Activated T-cell treated with anti-CD3 and anti-CD28 coated beads, Interleukin-2, amount 50 U/mL, for 4 hours (primary cell): ENCODE results near the gene THBS2. TPM values are rescaled to one million over a fixed set of nuclear protein-coding genes. Genes with fewer than 3 reads are reported as not detected.
"Not testable (repeated sequence)": the region's sequence is repeated elsewhere in the genome, so short reads cannot be mapped to it uniquely, and the experiment has no call there.

Experiments used
- ATAC-seq, 2 donors: fragments of 200-7000 bp; cut with Tn5 transposase; one replicate each; pipeline ENCODE4 v1.10.0; 2021
- DNase-seq: peaks from one replicate; pipeline ENCODE4 v3.0.0-alpha.2; 2020
- H3K27me3 Mint-ChIP-seq: one replicate; pipeline ENCODE4 v1.8.0; 2021; ENCODE audit warnings: low read depth, mixed read lengths
- H3K36me3 Mint-ChIP-seq: one replicate; pipeline ENCODE4 v1.8.0; 2022; ENCODE audit warnings: mixed read lengths; ENCODE audit not compliant: insufficient read depth
- H3K4me1 Mint-ChIP-seq: one replicate; pipeline ENCODE4 v1.8.0; 2021; ENCODE audit warnings: low read depth, mixed read lengths
- H3K4me3 Mint-ChIP-seq: one replicate; pipeline ENCODE4 v1.8.0; 2021; ENCODE audit warnings: mild to moderate bottlenecking, moderate library complexity, mixed read lengths
- H3K9me3 Mint-ChIP-seq: one replicate; pipeline ENCODE4 v1.8.0; 2021; ENCODE audit warnings: mixed read lengths
- total RNA-seq, 3 donors: library from RNA; stranded (reverse); gene quantifications; one replicate each; pipeline ENCODE4 v1.2.1, GENCODE V29; 2021

The THBS2 gene
- total RNA-seq: under 1 TPM in 2 of 3 donors, not detected in 1; 0.05 to 0.18 TPM

DNA sequence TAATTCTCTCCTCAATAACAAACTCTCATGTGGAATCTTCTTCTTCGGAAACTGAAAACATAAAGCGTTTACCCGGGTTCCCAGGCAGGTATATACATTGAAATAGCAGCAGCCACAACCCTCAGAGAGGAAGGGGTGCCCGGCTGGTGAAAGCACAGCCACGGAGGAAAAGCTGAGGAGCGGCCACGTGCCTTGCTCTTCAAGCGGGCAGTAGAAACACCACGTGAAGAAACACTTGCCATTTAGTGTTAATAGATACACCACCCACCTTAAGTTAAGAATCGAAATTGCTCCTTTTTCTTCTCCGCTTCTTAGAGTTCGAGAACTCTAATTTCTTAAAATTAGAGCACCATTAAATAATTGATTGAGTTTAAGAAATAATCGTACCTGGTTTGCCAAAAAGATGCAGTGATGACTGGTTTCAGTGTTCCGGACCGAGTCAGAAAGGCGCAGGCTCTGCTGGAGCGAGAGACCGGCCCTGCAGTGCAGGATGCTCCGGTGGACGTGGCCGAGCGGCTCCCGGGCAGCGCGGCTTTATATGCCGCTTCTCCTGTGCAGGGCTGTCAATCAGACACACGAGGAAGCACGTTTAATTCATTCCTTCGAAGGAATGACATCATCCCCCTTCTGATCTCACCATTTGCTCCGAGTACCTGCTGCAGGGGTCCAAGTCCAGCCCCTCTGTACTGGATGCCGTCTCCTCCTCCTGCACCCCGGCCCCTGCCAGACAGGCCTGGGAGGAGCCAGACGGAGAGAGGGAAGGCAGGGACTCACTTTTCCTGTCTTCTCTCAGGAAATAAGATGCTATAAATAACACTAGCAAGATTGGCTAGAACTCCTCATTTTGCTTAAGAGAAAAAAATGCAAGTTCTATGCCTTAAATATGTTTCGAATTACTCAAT is at the start of gene THBS2:
THBS2 (minus strand) TSS at position 510 of the 902 bp plus-strand sequence. CDS start 3,062 bp downstream, outside the sequence.
- Mint-ChIP-seq H3K9me3 (no peaks in the 10 kb centered on the region), H3K4me1 (peaks cover 16% of the 10 kb centered on the region)
- DNase-seq: no peak

DNA sequence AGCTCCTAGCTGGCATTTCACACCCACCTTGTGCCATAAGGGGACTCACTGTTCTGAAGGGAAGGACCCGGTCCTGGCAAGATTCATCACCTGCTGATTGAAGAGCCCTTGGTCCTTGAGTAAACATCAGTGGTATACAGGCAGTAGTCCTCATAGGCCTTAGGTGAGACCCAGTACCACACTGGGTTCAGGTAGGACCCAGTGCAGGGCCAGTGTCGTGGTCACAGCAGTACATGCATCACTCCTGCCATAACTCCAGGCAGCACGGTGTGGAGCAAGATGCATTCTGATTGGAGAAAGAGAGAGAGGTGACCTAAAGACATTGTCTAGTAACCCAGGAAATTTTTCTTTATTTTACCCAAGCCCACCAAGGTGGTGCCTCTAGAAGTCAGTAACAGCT is 49.1 kb upstream of the THBS2 start:
- no peaks in the 10 kb centered on the region for H3K4me1 Mint-ChIP-seq
- no peaks in the 10 kb centered on the region for H3K36me3 Mint-ChIP-seq
- DNase-seq (no peak), ATAC-seq (no peak)
- H3K27me3 Mint-ChIP-seq: peaks cover 15% of the 10 kb centered on the region
- peaks cover 11% of the 10 kb centered on the region for H3K9me3 Mint-ChIP-seq
- H3K4me3 Mint-ChIP-seq: no peak overlapping the region

More for the DNA sequence above, at the start of gene THBS2:
- Mint-ChIP-seq H3K27me3 (peaks cover 62% of the 10 kb centered on the region), H3K36me3 (no peaks in the 10 kb centered on the region), H3K4me3 (peak within 1 kb of the TSS; percentile 30)
- ATAC-seq: no peak

DNA sequence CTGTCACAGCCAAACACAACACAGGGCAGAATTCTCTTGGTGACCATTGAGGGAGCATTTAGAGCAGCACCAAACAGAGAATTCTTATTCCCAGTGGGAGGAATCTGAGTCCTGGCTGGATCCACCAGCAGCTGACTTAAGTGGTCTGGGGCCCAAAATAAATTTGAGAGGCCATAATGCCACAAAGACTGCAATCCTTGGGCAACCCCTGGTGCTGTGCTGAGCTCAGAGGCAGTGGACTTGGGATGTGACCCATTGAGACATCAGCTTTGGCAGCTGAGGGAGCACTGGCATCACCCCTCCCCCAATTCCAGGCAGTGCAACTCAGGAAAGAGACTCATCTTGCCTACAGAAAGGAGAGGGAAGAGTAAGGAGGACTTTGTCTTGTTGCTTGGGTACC is 48.6 kb upstream of the THBS2 start:
- no peak for ATAC-seq
- Mint-ChIP-seq H3K4me3 (no peak overlapping the region), H3K27me3 (peaks cover 15% of the 10 kb centered on the region), H3K4me1 (no peaks in the 10 kb centered on the region), H3K9me3 (peaks cover 11% of the 10 kb centered on the region), H3K36me3 (no peaks in the 10 kb centered on the region)
- no peak for DNase-seq

DNA sequence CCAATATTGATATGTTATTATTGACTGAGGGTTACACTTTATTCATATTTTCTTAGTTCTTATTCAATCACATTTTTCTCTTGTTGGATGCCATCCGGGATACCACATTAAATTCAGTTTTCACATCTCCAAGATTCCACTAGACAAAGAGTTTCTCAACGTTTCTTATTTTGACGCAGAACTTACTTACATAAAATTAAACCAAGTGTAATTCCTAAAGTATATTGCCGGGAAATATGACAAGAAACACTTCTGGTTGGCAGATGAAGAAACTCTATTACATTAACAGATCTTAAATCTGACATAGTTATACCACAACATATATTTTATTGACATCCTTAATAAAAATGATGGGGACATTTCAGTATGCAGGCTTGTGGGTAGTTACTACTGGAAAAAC is 47.3 kb upstream of the THBS2 start:
- Mint-ChIP-seq H3K4me3 (no peak overlapping the region), H3K36me3 (no peaks in the 10 kb centered on the region), H3K9me3 (peaks cover 11% of the 10 kb centered on the region), H3K4me1 (no peaks in the 10 kb centered on the region), H3K27me3 (peaks cover 20% of the 10 kb centered on the region)
- ATAC-seq: no peak
- DNase-seq: no peak

DNA sequence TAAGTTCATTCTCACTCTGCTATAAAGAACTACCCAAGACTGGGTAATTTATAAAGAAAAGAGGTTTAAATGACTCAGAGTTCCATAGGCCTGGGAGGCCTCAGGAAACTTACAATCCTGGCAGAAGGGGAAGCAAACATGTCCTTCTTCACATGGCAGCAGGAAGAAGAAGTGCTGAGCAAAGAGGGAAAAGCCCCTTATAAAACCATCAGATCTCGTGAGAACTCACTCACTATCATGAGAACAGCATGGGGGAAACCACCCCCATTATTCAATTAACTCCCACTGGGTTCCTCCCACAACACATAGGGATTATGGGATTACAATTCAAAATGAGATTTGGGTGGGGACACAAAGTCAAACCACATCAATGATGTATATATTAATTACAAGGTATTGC is 45.0 kb upstream of the THBS2 start:
- DNase-seq, H3K9me3 Mint-ChIP-seq, H3K36me3 Mint-ChIP-seq, ATAC-seq, H3K4me3 Mint-ChIP-seq, H3K4me1 Mint-ChIP-seq: not testable (repeated sequence)
- peaks cover 14% of the 10 kb centered on the region for H3K27me3 Mint-ChIP-seq

DNA sequence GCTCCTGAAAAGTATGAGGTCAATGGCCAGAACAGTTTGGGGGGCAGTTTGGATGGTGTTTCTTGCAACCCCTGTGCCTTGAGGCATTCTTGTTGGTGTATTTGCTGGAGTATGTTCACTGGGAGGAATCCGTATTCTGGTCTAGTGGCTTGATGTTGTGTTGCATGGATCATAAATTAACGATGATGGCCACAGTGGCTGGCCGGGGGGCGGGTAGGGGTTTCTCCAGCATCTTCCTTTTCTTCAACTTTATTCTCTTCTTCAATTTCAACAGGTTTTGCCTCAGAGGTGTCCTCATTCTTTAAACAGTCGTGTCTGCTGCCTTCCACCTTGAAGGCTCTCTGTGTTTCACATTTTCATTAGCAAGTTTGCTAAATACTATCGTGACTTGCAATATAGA is 43.0 kb upstream of the THBS2 start:
- Mint-ChIP-seq H3K27me3 (peaks cover 10% of the 10 kb centered on the region), H3K4me3 (no peak overlapping the region), H3K9me3 (no peaks in the 10 kb centered on the region), H3K4me1 (no peaks in the 10 kb centered on the region), H3K36me3 (no peaks in the 10 kb centered on the region)
- DNase-seq: no peak
- ATAC-seq: no peak

DNA sequence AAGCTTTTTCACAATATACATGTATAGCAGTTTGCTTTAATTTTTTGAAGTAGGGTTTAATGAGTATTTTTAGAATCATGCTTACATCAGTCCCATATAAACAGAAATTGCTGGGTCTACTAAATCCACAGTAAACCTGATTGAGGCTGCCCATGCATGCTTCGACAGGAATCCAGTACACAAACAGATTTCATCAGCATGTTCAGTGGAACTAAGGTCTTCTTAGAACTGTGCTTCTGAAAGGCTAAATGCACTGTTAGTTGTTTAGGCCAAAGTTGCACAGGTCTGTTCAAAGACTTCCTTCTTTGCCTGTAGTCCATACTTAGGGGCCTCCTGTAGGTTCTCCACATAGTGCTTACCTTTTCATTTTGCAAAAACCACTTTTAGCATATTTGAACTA is 42.5 kb upstream of the THBS2 start:
- no peaks in the 10 kb centered on the region for H3K4me1 Mint-ChIP-seq
- no peaks in the 10 kb centered on the region for H3K36me3 Mint-ChIP-seq
- DNase-seq: no peak
- H3K27me3 Mint-ChIP-seq: peaks cover 12% of the 10 kb centered on the region
- ATAC-seq: no peak
- H3K4me3 Mint-ChIP-seq: no peak overlapping the region
- H3K9me3 Mint-ChIP-seq: no peaks in the 10 kb centered on the region

DNA sequence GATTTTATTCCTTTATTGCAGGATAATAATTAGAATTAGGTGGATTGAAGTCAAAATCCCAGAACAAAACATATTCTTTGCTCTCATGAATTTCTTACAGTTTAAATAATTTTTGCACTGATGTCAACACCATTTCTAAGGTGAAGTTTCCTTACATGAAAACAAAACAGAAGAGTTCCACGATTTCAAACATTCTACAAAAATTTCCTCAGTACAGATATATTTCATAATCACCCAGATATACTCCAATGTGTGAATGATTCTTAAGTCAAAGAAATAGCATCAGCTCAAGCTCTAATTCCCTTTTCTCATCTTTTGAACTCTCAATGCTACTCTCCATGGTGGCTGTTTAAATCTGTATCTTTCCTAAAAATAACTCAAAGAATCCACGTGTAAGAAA is 39.5 kb upstream of the THBS2 start:
- H3K36me3 Mint-ChIP-seq: no peaks in the 10 kb centered on the region
- peaks cover 10% of the 10 kb centered on the region for H3K27me3 Mint-ChIP-seq
- no peak for ATAC-seq
- no peak for DNase-seq
- no peaks in the 10 kb centered on the region for H3K4me1 Mint-ChIP-seq
- H3K9me3 Mint-ChIP-seq: no peaks in the 10 kb centered on the region
- no peak overlapping the region for H3K4me3 Mint-ChIP-seq

DNA sequence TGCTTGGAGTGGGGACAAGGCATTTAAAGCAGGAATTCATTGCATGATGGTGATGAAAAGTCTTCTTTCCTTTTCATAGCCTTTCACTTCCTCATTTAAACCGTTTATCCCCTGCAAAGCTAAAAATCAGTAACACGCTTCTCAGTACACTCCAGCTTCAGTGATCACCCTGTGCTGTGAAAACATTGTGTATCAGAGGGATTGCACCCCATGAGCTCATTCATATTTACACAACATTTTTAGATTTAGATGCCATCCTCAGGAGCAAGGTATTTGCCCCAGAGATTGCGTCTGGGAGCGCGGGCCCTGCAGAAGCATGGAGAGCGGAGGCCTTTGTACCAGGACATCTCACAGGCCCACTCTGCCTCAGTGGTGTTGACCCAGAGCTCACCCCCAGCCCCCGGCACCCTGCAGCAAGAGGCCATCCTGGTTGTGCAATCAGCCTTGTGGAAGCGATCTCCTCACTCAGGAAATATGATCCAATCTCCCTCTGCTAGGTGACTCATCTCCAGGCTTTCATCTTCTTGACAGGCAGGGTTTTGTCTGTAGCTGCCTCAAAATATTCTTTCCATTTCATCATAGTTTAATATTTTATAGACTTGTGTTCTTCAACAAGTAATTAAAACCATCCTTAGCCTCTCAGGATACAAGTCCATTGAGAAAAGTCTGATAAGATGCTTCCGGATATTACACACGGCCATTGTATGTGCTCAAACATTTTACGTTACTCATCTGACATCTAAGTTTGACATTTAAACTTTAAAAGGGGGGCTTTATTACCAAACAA is 38.9 kb upstream of the THBS2 start:
- Mint-ChIP-seq H3K4me3 (no peak overlapping the region), H3K27me3 (peaks cover 12% of the 10 kb centered on the region), H3K9me3 (no peaks in the 10 kb centered on the region), H3K4me1 (no peaks in the 10 kb centered on the region), H3K36me3 (no peaks in the 10 kb centered on the region)
- ATAC-seq: no peak
- no peak for DNase-seq

DNA sequence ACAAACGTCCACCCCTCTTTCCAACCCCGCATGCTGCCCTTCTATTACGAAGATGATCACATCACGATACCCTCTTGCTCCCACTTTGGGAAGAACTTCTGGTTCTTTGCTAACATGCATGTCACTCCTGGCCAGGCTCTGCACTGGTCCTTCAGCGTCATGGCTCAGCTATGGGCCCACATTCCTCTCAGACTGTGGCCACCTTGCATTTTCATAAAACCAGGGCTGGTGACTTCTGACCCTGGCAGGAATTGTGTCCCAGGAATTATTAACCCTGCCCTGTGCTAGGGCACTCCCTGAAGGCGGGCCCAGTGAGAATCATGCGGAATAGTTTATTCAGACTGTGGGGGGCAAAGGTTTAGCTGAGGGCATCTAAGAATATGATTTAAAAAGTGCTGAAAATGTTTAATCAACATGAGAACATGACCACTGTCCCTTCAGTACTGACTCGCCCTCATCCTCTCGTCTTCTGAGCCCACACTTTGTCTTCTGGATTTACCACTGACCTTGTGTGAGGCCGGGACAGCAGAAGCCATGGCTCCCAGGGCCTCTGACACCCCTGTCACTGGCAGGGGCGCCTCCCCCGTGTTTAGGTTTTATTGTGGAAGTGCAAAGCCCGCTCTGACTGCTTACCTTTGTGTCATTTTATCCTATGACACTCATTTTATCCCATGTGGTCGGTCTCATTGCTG is 38.1 kb upstream of the THBS2 start:
- Mint-ChIP-seq H3K27me3 (peaks cover 12% of the 10 kb centered on the region), H3K36me3 (no peaks in the 10 kb centered on the region), H3K9me3 (no peaks in the 10 kb centered on the region), H3K4me1 (no peaks in the 10 kb centered on the region), H3K4me3 (no peak overlapping the region)
- DNase-seq: no peak
- ATAC-seq: no peak

DNA sequence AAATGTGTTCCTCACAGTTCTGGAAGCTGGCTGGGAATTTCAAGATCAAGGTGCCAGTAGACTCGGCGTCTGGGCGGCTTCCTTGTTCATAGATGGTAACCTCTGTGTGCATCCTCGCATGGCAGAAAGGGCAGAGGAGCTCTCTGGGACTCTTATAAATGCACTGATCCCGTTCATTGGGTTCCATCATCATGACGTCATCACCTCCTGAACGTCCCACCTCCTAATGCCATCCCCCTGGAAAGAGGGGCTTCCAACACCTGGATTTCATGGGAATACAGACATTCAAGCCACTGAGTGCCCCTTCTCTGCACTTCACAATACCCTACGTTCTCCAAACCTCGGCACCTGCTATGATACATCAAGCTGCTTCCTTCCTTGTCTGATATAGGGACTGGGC is 37.5 kb upstream of the THBS2 start:
- Mint-ChIP-seq H3K9me3 (no peaks in the 10 kb centered on the region), H3K4me3 (no peak overlapping the region), H3K36me3 (no peaks in the 10 kb centered on the region), H3K27me3 (peaks cover 7% of the 10 kb centered on the region), H3K4me1 (no peaks in the 10 kb centered on the region)
- no peak for ATAC-seq
- no peak for DNase-seq

DNA sequence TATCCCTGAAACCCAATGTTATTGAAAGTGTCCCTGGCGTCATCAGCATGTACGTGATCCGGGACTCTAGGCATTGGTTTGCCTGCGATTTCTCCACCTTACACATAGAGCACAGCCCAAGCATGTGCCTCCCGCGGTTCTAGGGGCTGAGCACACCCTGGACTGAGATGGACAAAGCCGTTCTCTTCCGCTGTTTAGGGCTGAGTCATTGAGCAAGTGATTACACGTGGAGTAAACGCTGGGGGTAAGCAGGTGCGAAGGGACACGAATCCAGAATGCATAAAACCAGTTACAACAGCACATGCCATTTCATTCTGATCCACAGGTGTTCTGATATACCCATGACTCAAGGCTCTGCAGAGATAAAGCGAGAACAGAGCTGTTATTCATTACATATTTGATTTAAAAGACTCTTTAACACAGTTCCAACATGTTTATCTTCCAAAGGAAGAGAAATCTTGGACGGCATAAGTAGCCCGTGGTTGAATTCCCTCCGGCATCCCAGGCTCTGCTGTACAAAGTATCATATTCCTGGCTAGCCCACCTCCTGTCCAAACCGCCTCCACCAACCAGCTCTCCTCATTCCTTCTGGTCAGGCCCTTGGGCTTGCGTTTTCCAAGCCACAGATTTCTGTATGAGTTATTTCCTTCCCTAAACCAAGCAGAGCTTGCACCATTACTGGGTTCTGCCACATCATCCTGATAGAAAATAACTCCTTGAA is 36.1 kb upstream of the THBS2 start:
- Mint-ChIP-seq H3K36me3 (no peaks in the 10 kb centered on the region), H3K4me3 (no peak overlapping the region), H3K27me3 (peaks cover 7% of the 10 kb centered on the region), H3K9me3 (no peaks in the 10 kb centered on the region), H3K4me1 (no peaks in the 10 kb centered on the region)
- ATAC-seq (no peak), DNase-seq (no peak)

DNA sequence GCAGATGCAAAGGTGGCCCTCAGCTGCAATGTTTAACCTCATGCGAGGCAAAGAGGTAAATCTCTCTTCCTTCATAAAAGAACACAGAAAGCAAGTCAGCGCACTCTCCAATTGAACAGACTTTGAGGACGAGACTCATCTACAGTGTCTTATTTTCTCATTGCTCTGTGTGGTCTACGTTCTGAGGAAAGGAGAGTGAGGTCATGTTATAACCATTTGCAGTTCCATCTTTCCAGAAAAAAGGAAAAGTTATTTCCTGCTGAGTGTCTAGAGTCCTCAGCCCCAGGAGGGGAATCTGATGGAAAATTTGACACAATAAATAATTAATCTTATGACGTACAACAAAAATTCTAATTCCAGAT is 35.6 kb upstream of the THBS2 start:
- Mint-ChIP-seq H3K9me3 (no peaks in the 10 kb centered on the region), H3K36me3 (no peaks in the 10 kb centered on the region), H3K4me1 (no peaks in the 10 kb centered on the region), H3K4me3 (no peak overlapping the region), H3K27me3 (peaks cover 7% of the 10 kb centered on the region)
- ATAC-seq (no peak), DNase-seq (no peak)

DNA sequence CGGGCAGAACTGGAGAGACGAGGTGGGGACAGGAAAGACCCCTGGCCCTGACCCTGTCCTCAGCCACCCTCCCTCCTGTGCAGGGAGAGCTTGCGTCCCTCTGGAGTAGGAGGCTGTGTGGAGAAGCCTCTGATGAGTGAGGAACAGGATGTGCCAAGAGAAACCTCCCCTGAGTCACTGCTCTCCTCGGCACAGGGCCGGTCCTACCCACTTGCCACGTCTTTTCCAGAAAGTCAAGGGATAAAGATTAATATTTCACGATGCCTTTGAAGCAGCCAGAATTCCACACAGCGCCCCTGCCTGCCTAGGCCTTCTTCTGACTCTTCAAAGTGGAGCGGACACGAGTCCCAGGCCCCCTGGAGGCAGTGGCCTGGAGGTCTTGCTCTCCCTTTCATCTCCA is 34.9 kb upstream of the THBS2 start:
- Mint-ChIP-seq H3K36me3 (no peaks in the 10 kb centered on the region), H3K4me3 (no peak overlapping the region), H3K4me1 (no peaks in the 10 kb centered on the region), H3K9me3 (no peaks in the 10 kb centered on the region), H3K27me3 (peaks cover 7% of the 10 kb centered on the region)
- DNase-seq (no peak), ATAC-seq (no peak)
